Astrocyte (in vitro differentiated cells and primary cell): ENCODE data around the gene CD34. TPM values are rescaled to one million over a fixed set of nuclear protein-coding genes. Genes with fewer than 3 reads are reported as not detected.
"Not testable (repeated sequence)": the region's sequence is repeated elsewhere in the genome, so short reads cannot be mapped to it uniquely, and the experiment has no call there.

Experiments used
- DNase-seq: peaks from one replicate; pipeline ENCODE4 v3.0.0-alpha.2; 2010; ENCODE audit warnings: low read depth
- FAIRE-seq: peaks from 2 replicates; lab custom pipeline; 2011; peaks lifted over from hg19 to GRCh38; lab: Jason Lieb, UNC
- H2AFZ ChIP-seq: 2 replicates; pipeline ENCODE4 v1.6.0; 2012; ENCODE audit warnings: low read depth, low read length, inconsistent platforms
- H3K27ac ChIP-seq: 2 replicates; pipeline ENCODE4 v1.5.1; 2011; ENCODE audit warnings: low read depth, low read length, inconsistent platforms
- H3K27me3 ChIP-seq: 2 replicates; pipeline ENCODE4 v1.6.0; 2011; ENCODE audit warnings: low read length, inconsistent platforms; ENCODE audit not compliant: insufficient read depth
- H3K36me3 ChIP-seq: 2 replicates; pipeline ENCODE4 v1.5.1; 2011; ENCODE audit warnings: low read length, inconsistent platforms; ENCODE audit not compliant: insufficient read depth
- H3K4me1 ChIP-seq: 2 replicates; pipeline ENCODE4 v1.5.1; 2011; ENCODE audit warnings: low read length, inconsistent platforms; ENCODE audit not compliant: insufficient read depth
- H3K4me2 ChIP-seq: 2 replicates; pipeline ENCODE4 v1.6.0; 2012; ENCODE audit warnings: low read length, inconsistent platforms
- H3K4me3 ChIP-seq: 2 replicates; pipeline ENCODE4 v1.5.1; 2011; ENCODE audit warnings: low read depth, mild to moderate bottlenecking, low read length, inconsistent platforms; ENCODE audit not compliant: insufficient read depth
- H3K79me2 ChIP-seq: 2 replicates; pipeline ENCODE4 v1.6.0; 2012; ENCODE audit warnings: mild to moderate bottlenecking, low read length, inconsistent platforms; ENCODE audit not compliant: insufficient read depth
- H3K9ac ChIP-seq: 2 replicates; pipeline ENCODE4 v1.6.0; 2012; ENCODE audit warnings: mild to moderate bottlenecking, low read length, inconsistent platforms
- H3K9me3 ChIP-seq: 2 replicates; pipeline ENCODE4 v1.5.1; 2012; ENCODE audit warnings: low read depth, mild to moderate bottlenecking, low read length, inconsistent platforms; ENCODE audit not compliant: insufficient read depth
- H4K20me1 ChIP-seq: 2 replicates; pipeline ENCODE4 v1.6.0; 2012; ENCODE audit warnings: low read length, inconsistent platforms; ENCODE audit not compliant: insufficient read depth
- H3K27ac Mint-ChIP-seq: one replicate; pipeline ENCODE4 v1.8.0; 2021; ENCODE audit warnings: mild to moderate bottlenecking, mixed read lengths; ENCODE audit not compliant: unreplicated experiment
- H3K27me3 Mint-ChIP-seq: one replicate; pipeline ENCODE4 v1.8.0; 2021; ENCODE audit warnings: low read depth, mixed read lengths; ENCODE audit not compliant: unreplicated experiment
- H3K36me3 Mint-ChIP-seq: one replicate; pipeline ENCODE4 v1.8.0; 2021; ENCODE audit warnings: low read depth, mixed read lengths; ENCODE audit not compliant: unreplicated experiment
- H3K4me1 Mint-ChIP-seq: one replicate; pipeline ENCODE4 v1.8.0; 2021; ENCODE audit warnings: low read depth, mixed read lengths; ENCODE audit not compliant: unreplicated experiment
- H3K4me3 Mint-ChIP-seq: one replicate; pipeline ENCODE4 v1.8.0; 2021; ENCODE audit warnings: mild to moderate bottlenecking, moderate library complexity, mixed read lengths; ENCODE audit not compliant: unreplicated experiment
- H3K9me3 Mint-ChIP-seq: one replicate; pipeline ENCODE4 v1.8.0; 2021; ENCODE audit warnings: mild to moderate bottlenecking, mixed read lengths; ENCODE audit not compliant: unreplicated experiment
- EZH2 ChIP-seq: IDR thresholded peaks from 2 replicates; pipeline ENCODE4 v1.6.1; 2012; ENCODE audit warnings: mild to moderate bottlenecking, low read length, inconsistent platforms; ENCODE audit not compliant: insufficient read depth
- total RNA-seq: library from RNA; stranded (reverse); gene quantifications from 2 replicates; pipeline ENCODE4 v1.2.1, GENCODE V29; 2021
- TF ChIP-seq, protein P1 (sequence below): IDR thresholded peaks from 2 replicates; pipeline ENCODE4 v1.5.1; 2011; ENCODE audit warnings: low read depth, mild to moderate bottlenecking, inconsistent platforms, low read length, moderate library complexity; ENCODE audit not compliant: insufficient read depth

CD34 gene
- total RNA-seq, 1 donor from 2014 or later: 0.45 TPM

DNA sequence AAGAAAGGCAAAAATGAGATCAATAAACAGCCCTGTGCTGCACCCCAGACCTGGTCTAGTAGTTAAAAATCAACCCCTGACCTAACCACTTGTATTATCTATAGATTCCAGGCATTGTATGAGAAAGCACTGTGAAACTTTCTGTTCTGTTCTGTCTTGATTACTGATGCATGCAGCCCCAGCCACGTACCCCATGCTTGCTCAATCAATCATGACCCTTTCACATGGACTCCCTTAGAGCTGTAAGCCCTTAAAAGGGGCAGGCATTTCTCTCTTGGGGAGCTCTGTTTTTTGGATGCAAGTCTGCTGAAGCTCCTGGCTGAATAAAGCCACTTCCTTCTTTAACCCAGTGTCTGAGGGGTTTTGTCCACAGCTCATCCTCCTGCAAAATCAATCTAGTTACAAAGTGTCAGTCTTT is 24.2 kb upstream of the CD34 start:
- no peak for FAIRE-seq

DNA sequence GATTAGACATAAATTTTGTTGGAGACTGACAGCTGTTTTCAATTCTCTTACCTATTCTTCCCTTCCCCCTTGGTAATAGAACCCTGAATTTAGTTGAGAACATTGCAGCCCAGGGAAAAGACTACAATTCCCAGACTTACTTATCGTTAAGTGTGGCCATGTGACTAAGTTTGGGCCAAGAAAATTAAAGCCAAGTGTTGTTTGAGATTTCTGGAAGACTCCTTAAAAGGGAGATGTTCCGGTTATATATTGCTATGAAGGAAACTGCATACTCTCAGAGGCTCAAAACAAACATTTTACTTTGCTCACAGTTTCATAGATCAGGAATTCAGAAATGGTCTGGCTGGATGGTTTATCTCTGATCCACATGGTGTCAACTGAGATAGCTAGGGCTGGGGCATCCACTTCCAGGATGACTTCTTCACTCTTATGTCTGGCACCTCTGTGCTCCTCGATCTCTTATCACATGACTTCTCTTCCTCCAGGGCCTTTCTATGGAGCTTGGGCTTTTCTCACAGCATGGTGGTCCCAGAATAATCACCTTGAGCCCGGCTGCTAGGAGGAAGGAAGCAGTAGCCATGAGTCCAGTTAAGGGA is 22.4 kb upstream of the CD34 start:
- H3K4me1 ChIP-seq: peaks cover 4% of the 10 kb centered on the region
- H3K4me3 ChIP-seq: no peak overlapping the region
- FAIRE-seq (no peak), DNase-seq (no peak)
- no peak overlapping the region for H3K27ac ChIP-seq
- H3K4me2 ChIP-seq: no peak overlapping the region
- no peak overlapping the region for H3K9ac ChIP-seq
- H3K9me3 Mint-ChIP-seq: peaks cover 8% of the 10 kb centered on the region
- no peaks in the 10 kb centered on the region for H3K27me3 ChIP-seq
- H3K36me3 ChIP-seq: no peaks in the 10 kb centered on the region
- no peaks in the 10 kb centered on the region for H3K36me3 Mint-ChIP-seq
- H4K20me1 ChIP-seq: no peaks in the 10 kb centered on the region
- H2AFZ ChIP-seq: no peak overlapping the region
- TF ChIP-seq, protein P1, sequence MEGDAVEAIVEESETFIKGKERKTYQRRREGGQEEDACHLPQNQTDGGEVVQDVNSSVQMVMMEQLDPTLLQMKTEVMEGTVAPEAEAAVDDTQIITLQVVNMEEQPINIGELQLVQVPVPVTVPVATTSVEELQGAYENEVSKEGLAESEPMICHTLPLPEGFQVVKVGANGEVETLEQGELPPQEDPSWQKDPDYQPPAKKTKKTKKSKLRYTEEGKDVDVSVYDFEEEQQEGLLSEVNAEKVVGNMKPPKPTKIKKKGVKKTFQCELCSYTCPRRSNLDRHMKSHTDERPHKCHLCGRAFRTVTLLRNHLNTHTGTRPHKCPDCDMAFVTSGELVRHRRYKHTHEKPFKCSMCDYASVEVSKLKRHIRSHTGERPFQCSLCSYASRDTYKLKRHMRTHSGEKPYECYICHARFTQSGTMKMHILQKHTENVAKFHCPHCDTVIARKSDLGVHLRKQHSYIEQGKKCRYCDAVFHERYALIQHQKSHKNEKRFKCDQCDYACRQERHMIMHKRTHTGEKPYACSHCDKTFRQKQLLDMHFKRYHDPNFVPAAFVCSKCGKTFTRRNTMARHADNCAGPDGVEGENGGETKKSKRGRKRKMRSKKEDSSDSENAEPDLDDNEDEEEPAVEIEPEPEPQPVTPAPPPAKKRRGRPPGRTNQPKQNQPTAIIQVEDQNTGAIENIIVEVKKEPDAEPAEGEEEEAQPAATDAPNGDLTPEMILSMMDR: no peak
- no peak for TF ChIP-seq EZH2
- no peak overlapping the region for H3K4me3 Mint-ChIP-seq
- no peaks in the 10 kb centered on the region for H3K27me3 Mint-ChIP-seq
- no peaks in the 10 kb centered on the region for H3K4me1 Mint-ChIP-seq
- H3K9me3 ChIP-seq: no peaks in the 10 kb centered on the region
- no peaks in the 10 kb centered on the region for H3K79me2 ChIP-seq
- no peak overlapping the region for H3K27ac Mint-ChIP-seq

More for the DNA sequence above, 24.2 kb upstream of the CD34 start:
- Histone ChIP-seq H3K4me3 (no peak overlapping the region), H3K9ac (no peak overlapping the region), H2AFZ (no peak overlapping the region), H3K36me3 (no peaks in the 10 kb centered on the region), H3K27ac (no peak overlapping the region), H3K27me3 (no peaks in the 10 kb centered on the region), H3K4me2 (no peak overlapping the region), H3K4me1 (peaks cover 4% of the 10 kb centered on the region), H3K9me3 (no peaks in the 10 kb centered on the region), H3K79me2 (no peaks in the 10 kb centered on the region), H4K20me1 (no peaks in the 10 kb centered on the region)
- H3K4me1 Mint-ChIP-seq: no peaks in the 10 kb centered on the region
- no peak for DNase-seq
- H3K27me3 Mint-ChIP-seq: no peaks in the 10 kb centered on the region
- H3K4me3 Mint-ChIP-seq: no peak overlapping the region
- no peaks in the 10 kb centered on the region for H3K36me3 Mint-ChIP-seq
- peaks cover 6% of the 10 kb centered on the region for H3K9me3 Mint-ChIP-seq
- H3K27ac Mint-ChIP-seq: no peak overlapping the region
- no peak for TF ChIP-seq EZH2
- TF ChIP-seq, protein P1: no peak

DNA sequence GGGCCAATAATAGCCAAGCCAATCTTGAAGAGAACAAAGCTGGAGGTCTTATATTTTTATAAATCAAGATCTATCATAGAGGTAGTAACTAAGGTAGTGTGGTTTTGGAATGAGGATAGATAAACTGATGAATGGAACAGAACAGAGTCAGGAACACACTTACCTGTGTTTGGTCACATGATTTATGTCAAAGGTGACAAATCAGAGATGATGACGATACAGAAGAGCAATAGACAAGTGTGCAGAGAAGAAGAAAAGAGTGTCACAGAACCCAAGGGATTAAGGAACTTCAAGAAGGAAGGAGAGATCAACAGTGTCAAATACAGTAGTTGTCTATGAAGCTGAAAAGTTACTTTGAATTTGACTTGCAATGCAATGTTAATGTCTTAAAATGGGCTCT is 16.1 kb upstream of the CD34 start:
- no peak overlapping the region for H3K4me3 ChIP-seq
- no peaks in the 10 kb centered on the region for H3K27me3 ChIP-seq
- DNase-seq: no peak
- Mint-ChIP-seq H3K36me3 (no peaks in the 10 kb centered on the region), H3K4me3 (no peak overlapping the region), H3K4me1 (peaks cover 5% of the 10 kb centered on the region), H3K9me3 (peaks cover 8% of the 10 kb centered on the region), H3K27me3 (peaks cover 11% of the 10 kb centered on the region), H3K27ac (no peak overlapping the region)
- no peak overlapping the region for H3K27ac ChIP-seq
- H4K20me1 ChIP-seq: no peaks in the 10 kb centered on the region
- FAIRE-seq: no peak
- TF ChIP-seq, protein P1: no peak
- no peak for TF ChIP-seq EZH2
- H3K4me2 ChIP-seq: no peak overlapping the region
- H3K79me2 ChIP-seq: no peaks in the 10 kb centered on the region
- no peak overlapping the region for H3K9ac ChIP-seq
- peaks cover 3% of the 10 kb centered on the region for H3K4me1 ChIP-seq
- no peak overlapping the region for H2AFZ ChIP-seq
- no peaks in the 10 kb centered on the region for H3K36me3 ChIP-seq
- no peaks in the 10 kb centered on the region for H3K9me3 ChIP-seq

- H3K27ac ChIP-seq, H3K36me3 ChIP-seq, H3K9ac ChIP-seq, H3K27ac Mint-ChIP-seq, H3K4me3 Mint-ChIP-seq, FAIRE-seq, H3K4me1 Mint-ChIP-seq, H3K36me3 Mint-ChIP-seq, H4K20me1 ChIP-seq, H3K9me3 ChIP-seq, H3K27me3 ChIP-seq, H3K79me2 ChIP-seq, H2AFZ ChIP-seq, DNase-seq, H3K4me3 ChIP-seq, H3K4me1 ChIP-seq, H3K9me3 Mint-ChIP-seq, H3K4me2 ChIP-seq: not testable (repeated sequence)
- peaks cover 17% of the 10 kb centered on the region for H3K27me3 Mint-ChIP-seq
These were observed 15.0 kb upstream of the CD34 start for GRCh38 chr1:207925969-207926368.
